Smooth muscle cell (in vitro differentiated cells): ENCODE results near the gene CEP120. TPM values are rescaled to one million over a fixed set of nuclear protein-coding genes. Genes with fewer than 3 reads are reported as not detected.

Experiments
- DNase-seq: peaks from one replicate; lab custom pipeline; 2025; ENCODE audit not compliant: unreplicated experiment; lab: John Stamatoyannopoulos, UW
- H2AFZ ChIP-seq: fragments of 200-600 bp; sonication (generic); 2 replicates; pipeline ENCODE4 v1.6.0; 2016; ENCODE audit warnings: antibody characterized with exemption, low read depth, mild to moderate bottlenecking
- H3F3A ChIP-seq: fragments of 200-600 bp; sonication (generic); 2 replicates; pipeline ENCODE4 v1.6.0; 2017; ENCODE audit warnings: antibody characterized with exemption, low read depth
- H3K27ac ChIP-seq: fragments of 200-600 bp; sonication (generic); 2 replicates; pipeline ENCODE4 v1.5.1; 2016; ENCODE audit warnings: low read depth, mild to moderate bottlenecking
- H3K27me3 ChIP-seq: fragments of 200-600 bp; sonication (generic); 2 replicates; pipeline ENCODE4 v1.6.1; 2016; ENCODE audit warnings: low read depth, mild to moderate bottlenecking
- H3K36me3 ChIP-seq: fragments of 200-600 bp; sonication (generic); 2 replicates; pipeline ENCODE4 v1.5.1; 2016; ENCODE audit warnings: low read depth
- H3K4me1 ChIP-seq: fragments of 200-600 bp; sonication (generic); 2 replicates; pipeline ENCODE4 v1.5.1; 2016; ENCODE audit warnings: low read depth
- H3K4me2 ChIP-seq: fragments of 200-600 bp; sonication (generic); 2 replicates; pipeline ENCODE4 v1.6.0; 2016; ENCODE audit warnings: mild to moderate bottlenecking
- H3K4me3 ChIP-seq: fragments of 200-600 bp; sonication (generic); 2 replicates; pipeline ENCODE4 v1.5.1; 2016; ENCODE audit warnings: mild to moderate bottlenecking
- H3K79me2 ChIP-seq: fragments of 200-600 bp; sonication (generic); 2 replicates; pipeline ENCODE4 v1.6.0; 2016; ENCODE audit warnings: low read depth, mild to moderate bottlenecking
- H3K9ac ChIP-seq: fragments of 200-600 bp; sonication (generic); 2 replicates; pipeline ENCODE4 v1.6.0; 2016; ENCODE audit warnings: low read depth
- H3K9me3 ChIP-seq: fragments of 200-600 bp; sonication (generic); replicated peaks from 2 replicates; pipeline ENCODE4 v1.5.1; 2016; ENCODE audit warnings: low read depth
- H4K20me1 ChIP-seq: fragments of 200-600 bp; sonication (generic); 2 replicates; pipeline ENCODE4 v1.6.0; 2016; ENCODE audit warnings: low read depth
- WGBS: methylation state at CpG from one replicate; pipeline ENCODE4 v1.1.7; 2016; ENCODE audit warnings: low lambda C conversion rate; 5-methylcytosine and 5-hydroxymethylcytosine counted together
- polyA plus RNA-seq: library from polyadenylated mRNA; unstranded; fragments of >200 nt; fragmentation: Nextera tagmentation; extraction: Ambion mirVana; gene quantifications from 2 replicates; pipeline ENCODE4 v1.2.1, GENCODE V29; 2016
- total RNA-seq: library from RNA; depleted of rRNA; stranded (reverse); fragments of >200 nt; gene quantifications from 2 replicates; pipeline ENCODE4 v1.2.3, GENCODE V29; 2014
- TF ChIP-seq, protein P1 (sequence below): fragments of 200-600 bp; sonication (generic); IDR thresholded peaks from 2 replicates; pipeline ENCODE4 v1.5.1; 2017; ENCODE audit warnings: borderline replicate concordance, mild to moderate bottlenecking, antibody characterized with exemption; ENCODE audit not compliant: insufficient read depth, poor library complexity, severe bottlenecking

Gene CEP120
- total and polyA plus RNA-seq, 2 experiments from 2014 or later = 6.5 to 30.2 TPM

DNA sequence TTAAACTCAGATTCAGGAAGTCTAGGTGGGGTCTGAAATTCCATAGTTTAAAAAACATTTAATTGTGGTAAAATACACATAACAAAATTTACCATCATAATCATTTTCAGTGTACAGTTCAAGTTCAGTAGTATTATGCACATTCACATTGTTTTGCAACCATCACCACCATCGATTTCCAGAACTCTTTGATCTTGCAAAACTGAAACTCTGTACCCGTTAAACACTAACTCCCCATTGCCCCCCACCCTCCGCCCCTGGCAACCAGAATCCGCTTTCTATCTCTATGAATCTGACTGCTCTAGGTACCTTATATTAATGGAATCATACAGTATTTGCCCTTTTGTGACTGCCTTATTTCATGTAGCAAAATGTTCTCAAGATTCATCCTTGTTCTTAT, 117.5 kb downstream of the CEP120 start:
- H3K79me2 ChIP-seq = no peaks in the 10 kb centered on the region
- DNase-seq = no peak
- TF ChIP-seq, protein P1, sequence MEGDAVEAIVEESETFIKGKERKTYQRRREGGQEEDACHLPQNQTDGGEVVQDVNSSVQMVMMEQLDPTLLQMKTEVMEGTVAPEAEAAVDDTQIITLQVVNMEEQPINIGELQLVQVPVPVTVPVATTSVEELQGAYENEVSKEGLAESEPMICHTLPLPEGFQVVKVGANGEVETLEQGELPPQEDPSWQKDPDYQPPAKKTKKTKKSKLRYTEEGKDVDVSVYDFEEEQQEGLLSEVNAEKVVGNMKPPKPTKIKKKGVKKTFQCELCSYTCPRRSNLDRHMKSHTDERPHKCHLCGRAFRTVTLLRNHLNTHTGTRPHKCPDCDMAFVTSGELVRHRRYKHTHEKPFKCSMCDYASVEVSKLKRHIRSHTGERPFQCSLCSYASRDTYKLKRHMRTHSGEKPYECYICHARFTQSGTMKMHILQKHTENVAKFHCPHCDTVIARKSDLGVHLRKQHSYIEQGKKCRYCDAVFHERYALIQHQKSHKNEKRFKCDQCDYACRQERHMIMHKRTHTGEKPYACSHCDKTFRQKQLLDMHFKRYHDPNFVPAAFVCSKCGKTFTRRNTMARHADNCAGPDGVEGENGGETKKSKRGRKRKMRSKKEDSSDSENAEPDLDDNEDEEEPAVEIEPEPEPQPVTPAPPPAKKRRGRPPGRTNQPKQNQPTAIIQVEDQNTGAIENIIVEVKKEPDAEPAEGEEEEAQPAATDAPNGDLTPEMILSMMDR = no peak

DNA sequence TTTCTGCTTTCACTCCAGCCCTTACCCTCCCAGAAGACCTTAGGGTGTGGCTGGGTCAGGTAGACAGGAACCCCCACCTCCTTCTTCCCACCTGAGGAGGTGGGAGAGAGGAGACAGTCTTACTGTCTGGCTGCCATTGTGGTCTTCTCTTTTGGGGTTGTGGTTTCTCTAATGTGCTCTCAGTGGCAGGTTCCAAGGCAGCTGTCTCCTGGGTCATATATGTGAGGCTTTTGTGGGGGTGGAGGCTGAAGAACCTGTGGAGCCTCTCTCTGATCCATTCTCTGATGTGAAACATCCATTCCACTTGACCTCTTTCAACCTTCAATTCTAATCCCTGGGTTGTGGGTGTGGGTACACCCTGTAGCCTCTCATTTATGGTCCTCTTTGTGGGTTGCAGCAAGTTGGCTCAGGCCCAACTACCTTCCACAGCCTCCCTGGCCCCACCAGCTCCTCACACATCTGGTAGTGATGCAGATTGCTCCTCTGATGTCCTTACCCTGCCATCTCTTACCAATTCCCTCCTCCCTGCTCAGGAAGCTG, 118.4 kb downstream of the CEP120 start:
- no peak for DNase-seq
- Histone ChIP-seq H2AFZ (no peak overlapping the region), H4K20me1 (no peaks in the 10 kb centered on the region), H3K27ac (no peak overlapping the region), H3K79me2 (no peaks in the 10 kb centered on the region), H3K4me3 (no peak overlapping the region), H3K9me3 (no peaks in the 10 kb centered on the region), H3K9ac (no peak overlapping the region), H3K36me3 (no peaks in the 10 kb centered on the region), H3K4me1 (no peaks in the 10 kb centered on the region), H3K4me2 (no peak overlapping the region), H3F3A (no peaks in the 10 kb centered on the region), H3K27me3 (no peaks in the 10 kb centered on the region)
- TF ChIP-seq, protein P1 = no peak

More for the DNA sequence above, 117.5 kb downstream of the CEP120 start:
- Histone ChIP-seq H3K4me1 (no peaks in the 10 kb centered on the region), H3F3A (no peaks in the 10 kb centered on the region), H3K9ac (no peak overlapping the region), H2AFZ (no peak overlapping the region), H3K27me3 (no peaks in the 10 kb centered on the region), H3K36me3 (no peaks in the 10 kb centered on the region), H4K20me1 (no peaks in the 10 kb centered on the region), H3K9me3 (no peaks in the 10 kb centered on the region), H3K4me3 (no peak overlapping the region), H3K27ac (no peak overlapping the region), H3K4me2 (no peak overlapping the region)
- WGBS = 98% methylated on average over 4 of the region's 4 CpGs

DNA sequence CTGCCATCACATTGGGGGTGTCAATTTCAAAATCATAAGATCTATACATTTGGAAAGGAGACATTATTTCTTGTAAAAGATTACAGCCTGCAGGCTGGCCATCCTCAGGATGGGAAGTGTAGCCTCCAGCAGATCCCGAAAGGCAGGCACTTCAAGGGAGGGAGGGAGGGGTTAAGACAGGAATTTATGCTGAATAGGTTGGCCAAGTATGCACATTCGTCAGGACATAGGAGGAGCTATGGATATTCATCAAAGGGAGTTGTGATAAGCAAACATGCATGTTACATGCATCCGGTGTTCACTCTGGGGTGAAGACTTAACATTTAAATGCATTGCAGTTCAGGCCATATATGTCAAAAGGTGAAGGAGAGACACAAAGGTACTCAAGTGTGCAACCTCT, 119.4 kb downstream of the CEP120 start:
- H3K79me2 ChIP-seq = no peaks in the 10 kb centered on the region
- H3K4me2 ChIP-seq = no peak overlapping the region
- H3K36me3 ChIP-seq = no peaks in the 10 kb centered on the region
- no peaks in the 10 kb centered on the region for H3K9me3 ChIP-seq
- WGBS = 59% methylated on average over 3 of the region's 3 CpGs
- no peaks in the 10 kb centered on the region for H3K27me3 ChIP-seq
- H4K20me1 ChIP-seq = no peaks in the 10 kb centered on the region
- no peak for DNase-seq
- H3K9ac ChIP-seq = no peak overlapping the region
- H3K4me3 ChIP-seq = no peak overlapping the region
- no peaks in the 10 kb centered on the region for H3F3A ChIP-seq
- no peak overlapping the region for H3K27ac ChIP-seq
- no peaks in the 10 kb centered on the region for H3K4me1 ChIP-seq
- H2AFZ ChIP-seq = no peak overlapping the region
- TF ChIP-seq, protein P1 = no peak

DNA sequence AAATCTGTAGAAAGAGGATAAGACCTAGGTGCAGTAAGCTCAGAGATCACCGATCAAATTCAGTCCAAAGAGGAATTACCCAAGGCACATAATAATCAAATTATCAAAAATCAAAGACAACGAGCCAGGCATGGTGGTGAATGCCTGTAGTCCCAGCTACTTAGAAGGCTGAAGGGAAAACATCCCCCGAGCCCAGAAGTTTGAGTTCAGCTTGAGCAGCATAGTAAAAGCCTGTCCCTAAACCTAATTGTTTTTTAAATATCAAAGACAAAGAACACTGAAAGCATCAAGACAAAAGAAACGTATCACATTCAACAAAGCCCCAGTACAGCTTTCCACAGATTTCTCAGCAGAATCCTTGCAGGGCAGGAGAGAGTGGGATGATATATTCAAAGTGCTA, 122.9 kb downstream of the CEP120 start:
- no peak overlapping the region for H3K27ac ChIP-seq
- WGBS = 90% methylated on average over 4 of the region's 4 CpGs
- DNase-seq = no peak

More for the DNA sequence above, 122.9 kb downstream of the CEP120 start:
- Histone ChIP-seq H3K9me3 (no peaks in the 10 kb centered on the region), H3K27me3 (no peaks in the 10 kb centered on the region), H3K9ac (no peak overlapping the region), H3K79me2 (no peaks in the 10 kb centered on the region), H3K36me3 (no peaks in the 10 kb centered on the region), H4K20me1 (no peaks in the 10 kb centered on the region), H2AFZ (no peak overlapping the region), H3K4me1 (no peaks in the 10 kb centered on the region), H3K4me2 (no peak overlapping the region), H3K4me3 (no peak overlapping the region), H3F3A (no peaks in the 10 kb centered on the region)
- TF ChIP-seq, protein P1 = no peak
